Cerebellar nuclear complex (tissue), 1 donor: ENCODE data around the gene KCNF1.

Experiments
- DNase-seq, 2 experiments: peaks; one replicate each; lab custom pipeline; 2025; lab: John Stamatoyannopoulos, UW

The KCNF1 gene

GRCh38 chr2:10911291-10912075 is at the start of gene KCNF1:
Gene KCNF1 (plus strand): TSS chr2:10911934. CDS start chr2:10912427, 493 bp downstream.
- DNase-seq: no peak

GRCh38 chr2:10862330-10862729 is 49.4 kb upstream of the KCNF1 start:
- no peak for DNase-seq

GRCh38 chr2:10863047-10863446 is 48.7 kb upstream of the KCNF1 start:
- no peak for DNase-seq

GRCh38 chr2:10863837-10864236 is 47.9 kb upstream of the KCNF1 start:
- DNase-seq: no peak

GRCh38 chr2:10864251-10864650 is 47.5 kb upstream of the KCNF1 start:
- DNase-seq: no peak

GRCh38 chr2:10864861-10865636 is 46.7 kb upstream of the KCNF1 start:
- DNase-seq: peak in 1 of 2 experiments; percentile 11

- no peak for DNase-seq
Measured at GRCh38 chr2:10865841-10866240, 45.9 kb upstream of the KCNF1 start.

GRCh38 chr2:10867692-10868420 is 43.9 kb upstream of the KCNF1 start:
- no peak for DNase-seq

GRCh38 chr2:10868465-10869314 is 43.0 kb upstream of the KCNF1 start:
- no peak for DNase-seq

GRCh38 chr2:10871978-10872377 is 39.8 kb upstream of the KCNF1 start:
- no peak for DNase-seq

- no peak for DNase-seq
Measured at GRCh38 chr2:10873171-10873570, 38.6 kb upstream of the KCNF1 start.

- no peak for DNase-seq
Measured at GRCh38 chr2:10873790-10874437, 37.8 kb upstream of the KCNF1 start.

- no peak for DNase-seq
Measured at GRCh38 chr2:10875126-10875525, 36.6 kb upstream of the KCNF1 start.

GRCh38 chr2:10876394-10876793 is 35.3 kb upstream of the KCNF1 start:
- no peak for DNase-seq

- DNase-seq: no peak
Measured at GRCh38 chr2:10876963-10877362, 34.8 kb upstream of the KCNF1 start.

- DNase-seq: no peak
Measured at GRCh38 chr2:10877651-10878111, 34.1 kb upstream of the KCNF1 start.

- DNase-seq: no peak
Measured at GRCh38 chr2:10878268-10878915, 33.3 kb upstream of the KCNF1 start.

- DNase-seq: no peak
Measured at GRCh38 chr2:10879159-10879558, 32.6 kb upstream of the KCNF1 start.

GRCh38 chr2:10879624-10880585 is 31.8 kb upstream of the KCNF1 start:
- DNase-seq: no peak
